Measurements from ENCODE around the gene PARL.

The PARL gene

DNA sequence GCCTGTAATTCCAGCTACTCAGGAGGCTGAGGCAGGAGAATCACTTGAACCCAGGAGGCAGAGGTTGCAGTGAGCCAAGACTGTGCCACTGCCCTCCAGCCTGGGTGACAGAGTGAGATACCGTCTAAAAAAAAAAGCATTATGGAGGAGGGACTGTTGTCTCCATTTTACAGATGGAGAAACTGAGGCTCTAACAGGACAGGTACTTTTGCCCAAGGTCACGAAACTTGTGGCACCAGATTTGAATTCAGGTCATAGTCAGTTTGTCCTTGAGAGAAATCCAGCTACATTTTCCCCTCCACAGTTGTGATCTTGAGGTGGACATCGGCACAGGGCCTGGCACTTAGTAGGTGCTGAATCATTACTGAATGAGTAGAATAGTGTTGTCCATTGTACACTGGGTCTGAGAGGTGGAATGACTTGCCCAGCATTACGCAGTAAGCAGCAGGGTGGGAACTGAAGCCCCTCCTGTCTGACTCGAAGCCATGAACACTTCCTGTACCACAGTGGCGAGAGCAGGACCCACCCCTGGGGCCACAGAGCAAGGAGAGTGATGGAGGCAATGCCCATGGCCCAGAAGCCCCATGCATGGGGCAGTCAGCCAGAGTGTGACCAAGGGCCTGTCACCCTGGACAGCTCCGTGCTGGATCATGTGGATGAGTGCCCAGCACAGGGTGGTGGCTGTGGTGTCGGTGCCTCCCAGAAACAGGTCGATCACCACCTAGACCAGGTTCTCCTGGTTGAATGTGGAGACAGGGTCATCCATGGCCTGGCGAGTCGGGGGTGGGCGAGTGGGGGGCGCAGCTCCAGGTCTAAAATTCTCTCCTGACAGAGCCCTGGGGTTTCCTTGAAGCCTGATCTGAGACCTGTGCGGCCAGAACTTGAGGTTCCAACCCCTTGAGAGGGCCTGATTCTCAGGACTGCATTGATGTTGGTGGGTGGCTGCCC is 20.4 kb upstream of the PARL start:
- no peak for DNase-seq

GRCh38 chr3:183898028-183898431 is 13.3 kb upstream of the PARL start:
- DNase-seq, result no peak

GRCh38 chr3:183897606-183898005 is 12.9 kb upstream of the PARL start:
- no peak for DNase-seq

DNA sequence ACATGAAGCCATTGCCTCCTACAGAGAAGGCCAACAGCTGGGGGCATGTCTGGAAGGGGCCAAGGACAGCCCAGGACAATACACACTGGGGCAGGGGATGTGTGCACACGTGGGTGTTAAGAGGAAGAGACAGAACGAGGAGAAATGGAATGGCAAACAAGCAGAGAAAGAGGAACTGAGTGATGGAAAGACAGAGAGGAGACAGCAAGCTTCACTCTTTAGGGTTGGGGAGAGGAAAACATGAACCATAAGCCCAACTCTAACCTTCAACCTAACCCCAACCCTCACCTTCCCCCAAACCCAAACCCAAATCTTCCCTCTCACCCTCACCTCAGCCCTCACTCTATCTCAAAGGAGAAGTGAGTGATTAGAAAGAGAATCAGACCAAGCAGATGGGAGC is 11.9 kb upstream of the PARL start:
- no peak for DNase-seq

GRCh38 chr3:183896184-183896583 is 11.5 kb upstream of the PARL start:
- no peak for DNase-seq

DNA sequence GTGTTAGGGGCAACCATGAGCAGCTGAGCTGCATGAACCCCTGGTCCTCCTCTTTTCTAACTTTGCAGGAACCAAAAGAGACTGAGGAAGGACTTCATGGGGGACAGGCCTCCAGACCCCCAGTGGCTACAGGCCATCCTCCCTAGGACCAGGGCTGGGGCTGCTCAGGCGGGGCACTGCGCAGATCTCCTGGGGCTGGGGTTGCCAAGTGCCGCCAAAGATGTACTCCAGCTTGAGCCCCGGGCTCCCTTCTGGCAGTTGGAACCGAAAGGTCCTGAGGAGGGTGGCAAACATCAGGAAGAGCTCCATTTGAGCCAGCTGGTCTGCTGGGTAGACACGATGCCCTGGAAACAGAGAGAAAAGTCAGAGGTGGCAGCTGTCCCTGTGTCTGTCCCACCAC is 11.1 kb upstream of the PARL start:
- no peak for DNase-seq

DNA sequence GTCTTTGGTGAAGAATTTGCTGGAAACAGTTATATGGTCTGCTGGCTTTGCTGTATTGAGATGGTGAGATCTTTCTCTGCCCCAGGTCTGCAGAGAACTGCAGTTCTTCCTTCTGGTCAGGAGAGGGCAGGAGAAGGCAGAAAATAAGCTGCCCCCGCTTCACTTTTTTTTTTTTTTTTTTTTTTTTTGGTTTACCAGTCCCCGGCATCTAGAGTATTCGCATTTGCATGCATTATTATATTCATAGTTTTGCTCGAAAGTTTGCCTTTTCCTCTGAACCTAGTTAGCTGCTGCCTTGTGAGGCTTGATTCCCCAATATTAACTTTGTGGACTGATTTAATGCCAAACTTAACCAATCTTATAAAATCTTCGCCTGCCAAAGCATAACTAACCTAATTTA is 10.6 kb upstream of the PARL start:
- DNase-seq, result peak; percentile 82

- no peak for DNase-seq
Measured at GRCh38 chr3:183892610-183893214, 8.0 kb upstream of the PARL start.

DNA sequence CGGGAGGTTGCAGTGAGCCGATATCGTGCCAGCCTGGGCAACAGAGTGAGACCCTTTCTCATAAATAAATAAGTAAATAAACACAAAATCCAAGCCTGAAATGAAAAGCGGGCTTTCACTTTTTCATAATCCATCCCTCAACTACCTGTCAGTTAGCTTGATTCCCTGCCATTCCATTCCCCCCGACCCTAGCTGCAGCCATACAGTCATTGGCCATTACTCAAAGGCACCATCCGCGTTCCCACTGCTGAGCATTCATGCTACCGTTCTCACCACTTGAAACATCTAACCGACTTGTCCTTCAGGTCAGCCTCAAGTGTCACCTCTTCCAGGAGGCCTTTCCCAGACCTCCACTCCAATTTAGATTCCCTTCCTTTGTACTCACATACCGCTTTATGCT is 1.1 kb upstream of the PARL start:
- no peak for DNase-seq

DNA sequence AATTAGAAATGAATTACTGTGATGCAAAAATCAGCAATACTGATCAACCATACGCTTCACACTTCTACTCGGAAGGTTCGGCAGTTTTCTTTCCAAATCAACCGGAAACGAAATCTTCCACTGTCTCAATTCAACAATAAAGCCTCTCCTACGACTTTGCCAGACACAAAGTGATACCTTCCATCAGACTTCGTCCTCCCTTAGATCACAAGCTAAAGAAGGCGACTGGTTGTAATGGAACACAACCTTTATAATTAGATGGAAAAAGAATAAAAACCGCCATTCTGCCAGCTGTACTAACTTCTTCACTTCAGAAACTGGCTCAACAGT is 618 bp downstream of the PARL start:
- peak; percentile 43 for DNase-seq

GRCh38 chr3:183883291-183884096 is 1.2 kb downstream of the PARL start:
- DNase-seq, result peak; percentile 33

DNA sequence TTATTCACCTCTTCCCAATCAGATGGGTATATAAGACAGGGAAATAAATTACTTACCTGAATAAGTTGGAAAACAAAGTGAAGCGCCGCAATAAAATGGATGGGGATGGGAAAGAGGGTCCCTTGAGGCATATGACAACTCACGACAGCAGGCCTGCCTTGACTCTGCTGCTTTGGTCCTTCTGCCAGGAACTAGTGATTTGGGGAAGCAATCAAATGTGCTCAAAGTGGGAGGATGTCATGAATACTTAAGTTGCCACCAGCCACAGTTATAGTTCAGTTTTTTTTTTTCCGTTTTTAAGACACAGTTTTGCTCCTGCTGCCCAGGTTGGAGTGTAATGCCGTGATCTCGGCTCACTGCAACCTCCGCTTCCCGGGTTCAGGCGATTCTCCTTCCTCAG is 4.6 kb downstream of the PARL start:
- no peak for DNase-seq

GRCh38 chr3:183879243-183879642 is 5.4 kb downstream of the PARL start:
- peak; percentile 40 for DNase-seq

- DNase-seq, result peak; percentile 90
Measured at GRCh38 chr3:183878071-183878470, 6.6 kb downstream of the PARL start.

- peak; percentile 61 for DNase-seq
Measured at GRCh38 chr3:183877227-183877626, 7.5 kb downstream of the PARL start.

DNA sequence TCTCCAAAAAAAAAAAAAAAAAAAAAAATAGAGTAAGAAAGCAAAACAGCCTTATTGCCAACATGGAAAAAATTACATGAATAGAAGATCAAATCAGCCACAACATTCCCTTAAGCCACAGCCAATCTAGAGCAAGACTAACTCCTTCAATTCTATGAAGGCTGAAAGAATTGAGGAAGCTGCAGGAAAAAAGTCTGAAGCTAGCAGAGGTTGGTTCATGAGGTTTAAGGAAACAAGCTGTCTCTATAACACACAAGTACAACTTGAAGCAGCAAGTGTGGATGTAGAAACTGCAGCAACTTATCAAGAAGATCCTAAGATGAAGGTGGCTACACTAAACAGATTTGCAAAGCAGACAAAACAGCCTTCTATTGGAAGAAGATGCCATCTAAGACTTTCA is 9.3 kb downstream of the PARL start:
- peak; percentile 24 for DNase-seq

DNA sequence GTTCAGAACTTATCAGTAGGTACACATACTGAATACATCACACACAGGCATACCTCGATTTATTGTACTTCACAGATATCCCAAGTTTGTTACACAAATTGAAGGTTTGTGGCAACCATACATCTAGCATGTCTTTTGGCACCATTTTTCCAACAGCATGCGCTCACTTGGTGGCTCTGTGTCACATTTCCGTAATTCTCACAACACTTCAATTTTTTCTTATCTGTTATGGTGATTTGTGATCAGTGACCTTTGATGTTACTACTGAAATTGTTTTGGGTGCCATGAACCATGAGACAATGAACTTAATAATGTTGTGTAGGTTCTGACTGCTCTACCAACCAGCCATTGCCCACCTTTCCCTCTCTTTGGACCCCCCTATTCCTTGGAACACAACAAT is 10.8 kb downstream of the PARL start:
- peak; percentile 20 for DNase-seq

GRCh38 chr3:183871541-183871940 is 13.1 kb downstream of the PARL start:
- no peak for DNase-seq

DNA sequence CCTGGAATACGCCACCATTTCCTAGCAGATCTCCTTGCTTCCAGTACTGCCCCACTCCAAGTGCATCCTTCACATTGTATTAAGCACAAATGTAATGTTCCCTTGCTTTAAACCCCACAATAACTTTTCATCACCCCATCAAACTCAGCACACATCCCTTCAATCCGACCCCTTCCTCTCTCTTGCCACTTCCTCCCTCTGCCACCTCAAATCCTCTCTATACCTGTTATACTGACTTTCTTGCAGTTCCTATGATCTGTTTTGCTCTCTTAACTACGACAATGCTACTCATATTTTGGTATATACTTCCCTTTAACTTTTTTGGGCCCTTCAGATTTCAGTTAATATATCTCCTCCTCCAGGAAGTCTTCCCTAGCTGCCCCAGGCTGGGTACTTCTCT is 14.1 kb downstream of the PARL start:
- DNase-seq, result no peak

GRCh38 chr3:183868796-183869195 is 15.9 kb downstream of the PARL start:
- DNase-seq, result peak; percentile 46

DNA sequence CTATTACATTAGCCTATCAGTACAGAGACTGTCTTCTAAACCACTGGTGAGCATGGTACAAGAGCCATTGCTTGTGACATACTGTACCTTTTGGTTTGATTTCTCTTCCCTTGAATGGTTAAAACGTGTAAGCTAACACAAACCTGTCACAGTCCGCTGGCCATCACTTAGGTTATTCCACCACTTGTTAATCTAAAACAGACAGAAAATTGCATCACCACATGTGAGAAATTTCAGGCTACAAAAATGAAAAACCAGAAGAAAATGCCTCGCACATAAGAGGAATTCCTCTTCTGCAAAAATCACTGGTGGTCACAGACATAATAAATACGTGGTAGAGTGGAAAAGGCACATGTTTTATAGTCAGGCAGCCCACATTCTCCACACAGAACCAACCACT is 22.1 kb downstream of the PARL start:
- DNase-seq, result no peak

- DNase-seq, result no peak
Measured at GRCh38 chr3:183857863-183858262, 26.8 kb downstream of the PARL start.

DNA sequence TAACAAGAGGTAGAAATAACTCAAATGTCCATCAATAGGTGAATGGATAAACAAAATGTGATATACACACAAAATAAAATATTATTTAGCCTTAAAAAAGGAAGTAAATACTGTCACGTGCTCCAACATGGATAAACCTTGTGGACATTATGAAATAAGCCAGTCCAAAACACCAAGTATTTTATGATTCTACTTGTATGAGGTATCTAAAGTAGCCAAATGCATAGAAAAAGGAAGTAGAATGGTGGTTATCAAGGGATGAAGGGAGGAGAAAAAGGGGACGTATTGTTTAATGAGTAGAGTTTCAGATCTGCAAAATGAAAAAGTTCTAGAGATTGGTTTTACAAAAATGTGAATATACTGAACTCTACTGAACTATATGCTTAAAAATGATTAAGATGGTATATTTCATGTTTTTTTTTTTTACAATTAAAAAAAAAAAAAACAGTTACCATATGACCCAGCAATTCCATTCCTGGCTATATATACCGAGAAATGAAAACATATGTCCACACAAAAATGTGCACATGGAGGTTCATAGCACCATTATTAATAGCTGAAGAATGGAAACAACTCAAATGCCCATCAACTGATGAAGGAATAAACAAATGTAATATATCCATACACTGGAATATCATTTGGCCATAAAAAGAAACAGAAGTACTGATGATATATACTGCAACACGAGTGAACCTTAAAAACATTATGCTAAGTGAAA is 30.2 kb downstream of the PARL start:
- DNase-seq, result no peak
